ENCODE data around the gene VAV3.

Gene VAV3

GRCh38 chr1:107829036-107829770 lies 135.8 kb downstream of the VAV3 start:
- DNase-seq: no peak

GRCh38 chr1:107824946-107825345 lies 140.0 kb downstream of the VAV3 start:
- DNase-seq: no peak

- no peak for DNase-seq
Observed at GRCh38 chr1:107821340-107821739, 143.6 kb downstream of the VAV3 start.

GRCh38 chr1:107820801-107821200 lies 144.2 kb downstream of the VAV3 start:
- DNase-seq: no peak

GRCh38 chr1:107817935-107818334 lies 147.0 kb downstream of the VAV3 start:
- no peak for DNase-seq

GRCh38 chr1:107817206-107817605 lies 147.8 kb downstream of the VAV3 start:
- no peak for DNase-seq

- DNase-seq: no peak
Observed at GRCh38 chr1:107810291-107810951, 154.6 kb downstream of the VAV3 start.

GRCh38 chr1:107807855-107808254 lies 157.1 kb downstream of the VAV3 start:
- DNase-seq: no peak

GRCh38 chr1:107807405-107807804 lies 157.6 kb downstream of the VAV3 start:
- no peak for DNase-seq

GRCh38 chr1:107806902-107807301 lies 158.1 kb downstream of the VAV3 start:
- no peak for DNase-seq

- no peak for DNase-seq
Observed at GRCh38 chr1:107804741-107805140, 160.2 kb downstream of the VAV3 start.

- no peak for DNase-seq
Observed at GRCh38 chr1:107804134-107804533, 160.8 kb downstream of the VAV3 start.

- no peak for DNase-seq
Observed at GRCh38 chr1:107803579-107803978, 161.4 kb downstream of the VAV3 start.

- DNase-seq: no peak
Observed at GRCh38 chr1:107802654-107803053, 162.3 kb downstream of the VAV3 start.

- DNase-seq: no peak
Observed at GRCh38 chr1:107795994-107796393, 169.0 kb downstream of the VAV3 start.

- no peak for DNase-seq
Observed at GRCh38 chr1:107795441-107795840, 169.5 kb downstream of the VAV3 start.

GRCh38 chr1:107794571-107794970 lies 170.4 kb downstream of the VAV3 start:
- no peak for DNase-seq

- DNase-seq: no peak
Observed at GRCh38 chr1:107793896-107794453, 171.0 kb downstream of the VAV3 start.

- DNase-seq: no peak
Observed at GRCh38 chr1:107791348-107791747, 173.6 kb downstream of the VAV3 start.

GRCh38 chr1:107789817-107790524 lies 175.0 kb downstream of the VAV3 start:
- no peak for DNase-seq

GRCh38 chr1:107788206-107789202 lies 176.5 kb downstream of the VAV3 start:
- no peak for DNase-seq

GRCh38 chr1:107787299-107787698 lies 177.7 kb downstream of the VAV3 start:
- DNase-seq: no peak

All from EL (cell line).